Epidermal melanocyte (primary cell): ENCODE data around the gene ERBB2.
"Not testable (repeated sequence)": the region's sequence is repeated elsewhere in the genome, so short reads cannot be mapped to it uniquely, and the experiment has no call there.

Source experiments
- DNase-seq: peaks from one replicate; pipeline ENCODE4 v3.0.0; 2011; ENCODE audit warnings: low spot score; ENCODE audit not compliant: insufficient read length

The ERBB2 gene

DNA sequence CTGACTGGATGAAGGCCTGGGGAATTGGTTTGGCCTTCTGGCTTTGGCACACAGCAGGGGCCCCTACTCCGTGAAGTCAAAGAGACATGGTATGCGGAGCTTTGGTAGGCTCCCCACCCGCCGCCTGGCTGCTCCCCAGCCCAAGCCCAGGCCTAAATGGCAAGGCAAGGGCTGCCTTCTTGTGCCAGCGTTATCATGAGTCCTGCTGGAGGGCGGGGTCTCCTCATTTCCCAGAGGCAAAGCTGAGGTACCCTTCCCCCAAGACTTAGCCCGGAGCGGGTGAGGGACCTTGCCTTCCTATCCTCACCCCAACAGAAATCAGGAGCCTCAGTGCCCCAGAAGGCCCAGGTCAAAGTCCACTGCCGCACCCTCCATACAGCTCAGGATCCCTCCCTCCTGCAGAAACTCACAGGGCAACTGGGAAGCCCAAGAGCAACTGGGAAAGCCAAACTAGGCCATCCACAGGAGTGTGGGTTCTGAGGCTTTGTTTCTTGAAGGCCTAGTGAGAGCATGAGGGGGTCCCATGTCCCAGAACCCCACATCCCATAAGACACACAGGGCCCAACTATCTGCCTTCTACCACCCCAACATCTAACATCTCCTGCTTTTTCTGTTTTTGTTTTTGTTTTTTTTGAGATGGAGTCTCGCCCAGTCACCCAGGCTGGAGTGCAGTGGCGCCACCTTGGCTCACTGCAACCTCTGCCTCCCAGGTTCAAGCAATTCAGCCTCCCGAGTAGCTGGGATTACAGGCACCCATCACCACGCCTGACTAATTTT is 21.3 kb upstream of the ERBB2 start:
- no peak for DNase-seq

GRCh38 chr17:39679521-39680192 is 20.2 kb upstream of the ERBB2 start:
- no peak for DNase-seq

GRCh38 chr17:39683295-39683939 is 16.4 kb upstream of the ERBB2 start:
- DNase-seq = no peak

- no peak for DNase-seq
Measured at GRCh38 chr17:39684369-39685192, 15.3 kb upstream of the ERBB2 start.

GRCh38 chr17:39687101-39687545 is 12.7 kb upstream of the ERBB2 start:
- no peak for DNase-seq

DNA sequence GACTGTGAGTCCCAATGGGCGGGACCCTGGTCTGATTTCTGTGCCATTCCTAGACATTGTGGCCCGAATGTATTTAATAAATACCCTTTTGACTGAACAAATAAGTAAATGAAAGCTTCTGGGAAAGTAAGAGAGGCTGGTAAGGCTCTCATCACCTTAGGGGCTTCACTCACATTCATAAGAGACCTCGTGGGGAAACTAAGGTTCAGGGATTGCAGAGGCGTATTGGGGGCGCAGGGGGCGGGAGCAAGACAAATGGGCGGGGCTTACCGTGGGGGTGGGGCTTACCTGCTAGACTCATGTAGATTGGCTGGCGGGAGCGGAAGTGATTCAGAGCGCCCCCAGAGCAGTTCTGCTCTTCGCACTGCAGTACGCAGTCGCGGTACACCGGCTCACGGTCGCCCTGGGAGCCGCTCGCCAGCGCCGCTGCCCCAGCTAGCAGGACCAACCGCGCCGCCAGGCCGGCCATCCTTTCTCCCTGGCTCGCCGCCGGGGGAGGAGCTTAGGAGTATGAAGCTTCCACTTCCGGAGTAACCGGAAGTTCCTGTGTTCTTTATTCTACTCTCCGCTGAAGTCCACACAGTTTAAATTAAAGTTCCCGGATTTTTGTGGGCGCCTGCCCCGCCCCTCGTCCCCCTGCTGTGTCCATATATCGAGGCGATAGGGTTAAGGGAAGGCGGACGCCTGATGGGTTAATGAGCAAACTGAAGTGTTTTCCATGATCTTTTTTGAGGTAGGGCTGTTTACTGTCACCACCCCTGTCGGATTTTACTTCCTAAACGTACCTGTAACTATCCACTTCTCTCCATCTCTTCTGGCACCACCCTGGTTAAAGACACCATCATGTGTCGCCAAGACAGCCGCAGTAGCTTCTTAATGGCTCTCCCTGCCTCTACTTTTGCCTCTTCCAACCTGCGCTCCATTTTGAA is 12.1 kb upstream of the ERBB2 start, which contains the start of gene PGAP3:
Gene PGAP3 (minus strand): TSS at position 512 of the 929 bp plus-strand sequence. CDS start 43 bp downstream, at position 469.
- peak; percentile 95 for DNase-seq

DNA sequence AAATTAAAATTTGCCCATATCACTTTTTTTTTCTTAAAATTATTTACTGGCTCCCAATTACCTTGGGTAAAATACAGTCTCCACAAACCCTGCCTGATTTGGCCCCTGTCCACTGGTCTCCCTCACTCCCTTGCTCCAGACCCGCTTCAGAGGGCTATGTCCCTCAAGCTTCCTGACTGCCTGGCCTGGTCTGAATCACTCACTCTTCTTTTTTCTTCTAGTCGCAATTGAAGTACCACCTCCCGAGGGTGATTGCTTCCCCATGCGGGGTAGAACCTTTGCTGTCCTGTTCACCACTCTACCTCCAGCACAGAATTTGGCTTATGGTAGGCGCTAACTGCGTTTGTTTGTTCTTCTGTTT is 11.4 kb upstream of the ERBB2 start:
- no peak for DNase-seq

DNA sequence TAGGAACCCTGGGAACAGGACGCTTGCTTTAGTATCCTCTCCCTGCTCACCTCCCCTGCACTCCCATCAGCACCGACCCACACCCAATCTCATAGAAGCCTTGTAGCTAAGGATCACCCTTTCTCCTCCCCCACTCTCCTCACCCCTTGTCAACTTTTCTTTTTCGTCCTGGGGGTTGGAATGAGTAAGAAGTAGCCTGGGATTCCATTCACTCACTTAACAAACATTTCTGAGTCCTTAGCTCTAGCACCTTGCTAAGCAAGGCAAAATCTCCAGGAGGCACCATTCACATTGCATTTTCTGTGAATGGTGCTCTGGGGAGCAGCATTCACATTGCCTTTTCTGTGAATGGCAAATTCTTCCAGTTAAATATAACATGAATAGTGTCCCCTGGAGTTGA is 10.9 kb upstream of the ERBB2 start:
- no peak for DNase-seq

DNA sequence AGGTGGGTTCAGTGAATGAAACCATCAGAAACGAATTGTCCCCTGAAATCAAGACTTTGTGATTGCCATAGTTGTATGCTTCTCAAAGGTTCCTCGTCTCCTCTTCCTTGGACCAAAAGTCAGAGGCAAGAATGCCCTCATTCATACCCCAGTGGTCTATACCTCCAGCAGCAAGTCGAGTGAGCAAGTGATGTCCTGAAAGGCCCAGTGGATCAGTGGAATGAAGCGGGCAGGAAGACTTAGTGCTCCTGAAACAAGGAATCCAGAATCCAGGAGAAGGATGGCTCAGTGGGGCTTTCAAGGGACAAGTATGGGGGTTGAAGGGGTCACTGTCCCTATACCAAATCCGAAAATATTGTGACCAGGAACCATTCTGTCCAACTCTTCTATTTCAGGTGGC is 5.3 kb upstream of the ERBB2 start:
- no peak for DNase-seq

GRCh38 chr17:39695089-39695474 is 4.8 kb upstream of the ERBB2 start:
- DNase-seq = no peak

DNA sequence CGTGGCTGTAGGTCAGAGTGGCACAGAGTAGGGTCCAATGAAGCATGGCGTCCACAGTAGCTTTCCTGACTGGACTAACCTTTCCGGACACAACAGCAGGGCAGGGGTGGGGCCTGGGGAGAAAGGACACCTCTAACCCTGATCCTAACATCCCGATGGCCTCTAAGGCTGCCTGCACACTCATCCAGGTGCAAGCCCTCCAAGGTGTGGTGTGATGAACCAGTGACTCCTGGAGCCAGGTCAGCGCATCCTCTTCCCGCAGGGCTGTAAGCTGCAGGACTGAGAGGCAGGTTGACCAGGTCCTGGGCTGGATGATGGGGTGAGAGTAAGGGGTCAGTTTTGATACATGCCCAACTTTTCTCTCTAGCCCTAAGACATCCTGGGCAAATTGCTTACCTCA is 3.1 kb upstream of the ERBB2 start:
- DNase-seq = no peak

DNA sequence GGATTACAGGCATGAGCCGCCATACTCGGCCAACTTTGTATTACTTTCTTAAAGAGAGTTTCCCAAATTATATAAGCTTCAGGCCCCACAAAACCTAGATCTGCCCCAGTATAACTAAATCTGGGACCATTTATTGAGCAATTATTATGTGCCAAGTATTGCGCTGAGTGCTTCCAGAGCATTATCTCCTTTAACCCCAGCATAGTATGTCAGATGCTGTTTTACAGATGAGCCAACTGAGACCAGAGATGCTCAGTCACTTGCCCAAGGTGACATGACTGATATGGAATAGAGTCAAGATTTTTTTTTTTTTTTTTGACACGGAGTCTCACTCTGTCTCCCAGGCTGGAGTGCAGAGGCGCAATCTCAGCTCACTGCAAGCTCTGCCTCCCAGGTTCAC is 1.9 kb upstream of the ERBB2 start:
- DNase-seq = no peak

GRCh38 chr17:39699157-39699817 is 577 bp upstream of the ERBB2 start:
- DNase-seq = not testable (repeated sequence)

- DNase-seq = peak; percentile 49
Measured at GRCh38 chr17:39700148-39700987, 504 bp downstream of the ERBB2 start.

DNA sequence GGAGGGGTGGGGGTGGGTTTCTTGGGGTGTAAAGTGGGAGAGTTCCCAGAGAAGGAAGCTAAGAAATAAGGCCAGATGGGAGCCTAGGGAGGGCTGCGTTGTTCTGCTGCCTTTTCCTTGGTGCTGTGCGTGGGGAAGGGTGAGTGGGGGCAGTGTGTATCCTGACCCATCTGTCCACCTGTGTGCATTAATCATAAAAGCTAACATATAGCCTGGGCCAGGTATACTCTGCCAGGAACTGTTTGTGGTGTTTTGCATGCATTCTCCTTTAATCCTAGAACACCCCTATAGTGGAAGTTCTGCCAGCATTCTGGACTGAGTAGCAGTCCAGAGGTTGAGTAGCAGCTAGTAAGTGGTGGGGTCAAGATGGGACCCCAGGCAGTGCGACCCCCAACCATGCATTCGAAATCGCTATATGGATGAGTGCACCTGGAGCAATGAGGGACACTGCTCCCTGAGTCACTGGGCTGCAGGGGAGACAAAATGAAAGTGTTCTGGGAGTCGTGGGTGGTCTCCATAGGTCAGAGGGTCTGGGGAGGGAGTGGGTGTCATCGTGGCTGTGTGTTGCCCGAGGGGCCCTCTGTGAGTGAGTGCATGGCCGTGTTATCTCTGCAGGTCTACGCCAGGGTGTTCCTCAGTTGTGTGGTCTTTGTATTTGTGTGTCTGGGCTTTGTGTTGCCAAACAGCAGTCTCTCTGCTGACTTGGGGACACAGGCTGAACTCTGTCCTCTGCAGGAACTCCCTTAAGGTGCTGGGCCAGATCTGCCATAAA is 1.3 kb downstream of the ERBB2 start:
- DNase-seq = no peak

DNA sequence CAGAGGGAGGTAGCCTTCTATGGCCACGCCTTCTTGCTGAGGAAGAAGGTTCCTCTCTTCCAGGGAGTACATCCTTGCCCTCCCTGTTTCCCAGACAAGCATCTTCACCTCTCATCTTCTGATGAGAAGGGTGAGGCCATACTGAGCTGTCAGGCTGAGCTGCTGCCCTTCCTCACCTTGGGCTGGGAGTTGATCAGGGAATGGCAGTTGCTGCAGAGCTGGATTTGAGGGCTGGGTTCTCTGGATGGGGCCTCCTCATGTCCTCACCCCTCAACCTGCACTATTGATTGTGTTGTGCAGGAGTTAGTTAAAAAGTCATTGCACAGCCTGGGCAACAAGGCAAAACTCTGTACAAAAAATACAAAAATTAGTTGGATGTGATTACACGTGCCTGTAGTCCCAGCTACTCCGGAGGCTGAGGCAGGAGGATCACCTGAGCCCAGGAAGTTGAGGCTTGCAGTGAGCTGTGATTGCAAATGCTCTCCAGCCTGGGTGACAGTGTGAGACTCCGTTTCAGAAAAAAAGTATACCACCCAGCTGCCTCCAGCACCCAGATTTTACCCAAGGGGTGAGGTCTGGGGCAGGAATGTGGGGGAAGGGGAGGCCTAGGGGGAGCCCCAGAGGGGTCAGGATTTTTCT is 2.0 kb downstream of the ERBB2 start:
- no peak for DNase-seq
